Measurements from ENCODE around the gene SLC46A3. TPM values are rescaled to one million over a fixed set of nuclear protein-coding genes. Genes with fewer than 3 reads are reported as not detected.

The SLC46A3 gene
- total and polyA plus RNA-seq, 2 of the 13 experiments (the other 11 are each of a cell fraction or from before 2014, with no cell fraction given): not detected

DNA sequence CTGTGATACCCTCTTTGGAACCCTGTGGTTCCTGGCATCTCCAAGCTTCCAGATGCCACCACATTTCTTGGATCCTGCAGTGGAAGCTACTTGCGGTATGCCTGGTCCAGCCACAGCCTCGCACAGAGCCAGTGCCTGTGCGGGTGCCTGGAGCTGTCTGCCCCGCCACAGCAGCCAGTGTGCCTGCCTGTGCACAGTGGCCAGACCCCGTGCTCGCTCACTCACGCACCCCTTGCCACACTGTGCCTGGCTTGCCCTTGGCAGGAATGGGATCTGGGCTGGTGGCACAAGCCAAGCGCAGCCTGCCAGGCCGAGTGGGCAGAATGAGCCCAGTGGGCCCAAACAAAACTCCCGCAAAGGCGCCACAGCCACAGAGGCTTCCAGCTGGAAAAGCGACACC lies 33.7 kb downstream of the SLC46A3 start:
- 94% methylated on average over 3 of the region's 12 CpGs for WGBS (ENCODE audit: low lambda C conversion rate)
- Histone ChIP-seq H3K36me3 (replicated peaks in 1 of 2; ENCODE audit: control insufficient read depth in 1 of 2, insufficient read depth in 2 of 2, low read length in 2 of 2) (no peaks in the 10 kb centered on the region; a peak in 1 of 5 replicates), H3K9ac (ENCODE audit: insufficient read depth, low read depth, low read length) (no peak overlapping the region), H3K4me1 (ENCODE audit: insufficient read depth, low read length) (no peaks in the 10 kb centered on the region), H2AFZ (ENCODE audit: low read length) (no peak overlapping the region), H4K20me1 (ENCODE audit: insufficient read depth, low read length) (no peaks in the 10 kb centered on the region), H3K9me3 (ENCODE audit: low read length) (no peaks in the 10 kb centered on the region), H3K4me2 (ENCODE audit: low read depth, low read length) (no peak overlapping the region), H3K4me3 (replicated peaks in 1 of 3; ENCODE audit: insufficient read depth in 1 of 3, low read depth in 2 of 3, low read length in 3 of 3) (no peak overlapping the region), H3K27me3 (ENCODE audit: control insufficient read depth in 1 of 2, insufficient read depth in 2 of 2, low read length in 2 of 2) (no peaks in the 10 kb centered on the region), H3K27ac (ENCODE audit: extremely low read length, insufficient read depth, low read length) (no peak overlapping the region), H3K79me2 (ENCODE audit: insufficient read depth, low read length) (no peaks in the 10 kb centered on the region)
- FAIRE-seq: no peak
- DNase-seq (ENCODE audit: low spot score): no peak
- no TSS peak for BruUV-seq (replicated peaks)
- peak; percentile 58 for ATAC-seq
- no peak for TF ChIP-seq KDM6A (CRISPR knock-in tag; IDR thresholded peaks at IDR 0.05; ENCODE audit: low read depth)
- no peak for TF ChIP-seq GTF2F1 (IDR thresholded peaks at IDR 0.05; ENCODE audit: low read length)
- TF ChIP-seq NFATC3 (CRISPR knock-in tag; IDR thresholded peaks at IDR 0.05): no peak
- TF ChIP-seq, protein P1, sequence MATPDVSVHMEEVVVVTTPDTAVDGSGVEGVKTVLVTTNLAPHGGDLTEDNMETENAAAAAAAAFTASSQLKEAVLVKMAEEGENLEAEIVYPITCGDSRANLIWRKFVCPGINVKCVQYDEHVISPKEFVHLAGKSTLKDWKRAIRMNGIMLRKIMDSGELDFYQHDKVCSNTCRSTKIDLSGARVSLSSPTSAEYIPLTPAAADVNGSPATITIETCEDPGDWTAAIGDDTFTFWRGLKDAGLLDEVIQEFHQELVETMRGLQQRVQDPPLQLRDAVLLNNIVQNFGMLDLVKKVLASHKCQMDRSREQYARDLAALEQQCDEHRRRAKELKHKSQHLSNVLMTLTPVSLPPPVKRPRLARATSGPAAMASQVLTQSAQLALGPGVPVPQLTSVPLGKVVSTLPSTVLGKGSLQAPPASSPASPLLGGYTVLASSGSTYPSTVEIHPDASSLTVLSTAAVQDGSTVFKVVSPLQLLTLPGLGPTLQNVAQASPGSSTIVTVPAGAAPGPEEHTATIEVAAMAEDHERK (CRISPR knock-in tag; IDR thresholded peaks at IDR 0.05; ENCODE audit: low read depth): no peak
- no peak for TF ChIP-seq KDM4B (CRISPR knock-in tag; IDR thresholded peaks at IDR 0.05)
- TF ChIP-seq JUND (CRISPR knock-in tag; IDR thresholded peaks at IDR 0.05): no peak
- no peak for TF ChIP-seq EHMT2 (IDR thresholded peaks at IDR 0.05; ENCODE audit: borderline replicate concordance, low read depth, low read length)
- TF ChIP-seq HNRNPH1 (optimal IDR thresholded peaks at IDR 0.05; ENCODE audit: low read depth, low read length): no peak
- no peak for TF ChIP-seq HMG20A (CRISPR knock-in tag; IDR thresholded peaks at IDR 0.05; ENCODE audit: borderline replicate concordance)
- TF ChIP-seq ZNF143 (CRISPR knock-in tag; IDR thresholded peaks at IDR 0.05): no peak
- TF ChIP-seq, protein P2, sequence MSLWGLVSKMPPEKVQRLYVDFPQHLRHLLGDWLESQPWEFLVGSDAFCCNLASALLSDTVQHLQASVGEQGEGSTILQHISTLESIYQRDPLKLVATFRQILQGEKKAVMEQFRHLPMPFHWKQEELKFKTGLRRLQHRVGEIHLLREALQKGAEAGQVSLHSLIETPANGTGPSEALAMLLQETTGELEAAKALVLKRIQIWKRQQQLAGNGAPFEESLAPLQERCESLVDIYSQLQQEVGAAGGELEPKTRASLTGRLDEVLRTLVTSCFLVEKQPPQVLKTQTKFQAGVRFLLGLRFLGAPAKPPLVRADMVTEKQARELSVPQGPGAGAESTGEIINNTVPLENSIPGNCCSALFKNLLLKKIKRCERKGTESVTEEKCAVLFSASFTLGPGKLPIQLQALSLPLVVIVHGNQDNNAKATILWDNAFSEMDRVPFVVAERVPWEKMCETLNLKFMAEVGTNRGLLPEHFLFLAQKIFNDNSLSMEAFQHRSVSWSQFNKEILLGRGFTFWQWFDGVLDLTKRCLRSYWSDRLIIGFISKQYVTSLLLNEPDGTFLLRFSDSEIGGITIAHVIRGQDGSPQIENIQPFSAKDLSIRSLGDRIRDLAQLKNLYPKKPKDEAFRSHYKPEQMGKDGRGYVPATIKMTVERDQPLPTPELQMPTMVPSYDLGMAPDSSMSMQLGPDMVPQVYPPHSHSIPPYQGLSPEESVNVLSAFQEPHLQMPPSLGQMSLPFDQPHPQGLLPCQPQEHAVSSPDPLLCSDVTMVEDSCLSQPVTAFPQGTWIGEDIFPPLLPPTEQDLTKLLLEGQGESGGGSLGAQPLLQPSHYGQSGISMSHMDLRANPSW (CRISPR knock-in tag; IDR thresholded peaks at IDR 0.05; ENCODE audit: borderline replicate concordance): no peak
- no peak for TF ChIP-seq SMARCE1 (IDR thresholded peaks at IDR 0.05; ENCODE audit: borderline replicate concordance)
- in situ Hi-C loops (cut with HindIII; ENCODE audit: extremely low pct_ligation_motif_present, low pct_unique_long_range_greater_than_20kb) (no loop called here), intact Hi-C loops (cut with micrococcal nuclease; ENCODE audit: unreplicated experiment) (no loop called here)
- CTCF ChIA-PET (ENCODE audit: low intra/inter-chr PET ratio, low total read pairs): no interaction called here
- POLR2A ChIA-PET: no interaction called here
